ENCODE results near the gene PLD6. TPM values are rescaled to one million over a fixed set of nuclear protein-coding genes. Genes with fewer than 3 reads are reported as not detected.

PLD6 gene
- total and polyA plus RNA-seq, 10 of the 15 experiments (the other 5 are each of a cell fraction or from before 2014, with no cell fraction given) = 4.7 to 21.4 (median 12.0) TPM

DNA sequence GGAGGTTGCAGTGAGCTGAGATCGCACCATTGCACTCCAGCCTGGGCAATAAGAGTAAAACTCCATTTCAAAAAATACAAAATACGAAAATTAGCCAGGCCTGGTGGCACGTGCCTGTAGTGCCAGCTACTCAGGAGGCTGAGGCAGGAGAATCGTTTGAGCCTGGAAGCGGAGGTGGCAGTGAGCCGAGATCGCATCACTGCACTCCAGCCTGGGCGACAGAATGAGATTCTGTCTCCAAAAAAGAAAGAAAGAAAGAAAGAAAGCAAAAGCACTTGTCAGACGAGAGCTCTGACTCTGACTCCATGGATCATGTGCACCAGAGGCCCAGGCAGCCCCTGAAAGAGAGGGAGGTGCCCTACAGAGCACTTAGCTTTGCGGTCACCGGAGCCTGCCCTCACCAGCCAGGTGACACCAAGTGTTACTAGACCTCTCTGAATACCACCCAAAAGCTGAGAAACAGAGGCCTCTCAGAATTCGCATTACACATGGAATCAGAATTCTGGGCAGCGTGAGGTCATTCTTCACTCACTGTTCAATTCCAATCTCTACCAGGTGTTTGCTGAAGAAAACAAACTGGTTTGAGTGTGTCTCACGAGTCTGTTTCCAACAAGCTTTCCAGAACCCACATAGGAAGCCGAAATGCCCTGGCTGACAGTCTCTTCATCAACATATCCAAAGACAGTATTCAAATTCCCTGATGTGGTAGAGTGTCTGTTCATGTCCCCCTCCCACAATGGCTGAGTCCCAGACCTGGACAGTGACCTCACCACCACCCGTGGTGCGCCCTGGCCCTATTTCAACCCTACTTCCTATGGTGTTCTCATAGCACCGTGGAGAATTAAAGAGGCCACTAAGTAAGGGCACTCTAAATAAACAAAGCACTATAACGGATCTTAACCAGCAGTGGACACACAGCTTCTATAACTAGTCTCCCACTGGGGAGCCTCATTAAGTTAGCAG, 29.4 kb upstream of the PLD6 start:
- 72% methylated on average over 19 of the region's 19 CpGs for WGBS (ENCODE audit: insufficient coverage, insufficient replicate concordance, low lambda C conversion rate, missing lambda C conversion rate)
- SMC1A ChIA-PET (ENCODE audit: uncharacterized antibody, unreplicated experiment) = interaction anchor here (1.2 to 1.4 kb wide), 2 partner anchors 9 to 77 kb away, joined by 4 to 5 read pairs; no protein-coding TSS in a partner anchor
- Histone ChIP-seq H3K27me3 (replicated peaks in 1 of 2; ENCODE audit: control insufficient read depth in 2 of 2, insufficient read depth in 2 of 2, low read length in 1 of 2) (no peaks in the 10 kb centered on the region), H3K4me1 (ENCODE audit: control insufficient read depth, insufficient read depth, low read length) (peaks cover 6% of the 10 kb centered on the region), H4K20me1 (ENCODE audit: control insufficient read depth, insufficient read depth) (no peaks in the 10 kb centered on the region), H3K4me2 (ENCODE audit: control insufficient read depth, insufficient read depth) (peak overlapping the region; percentile 84), H3K79me2 (ENCODE audit: control insufficient read depth, insufficient read depth, low read length) (peaks cover 20% of the 10 kb centered on the region), H2AFZ (ENCODE audit: control insufficient read depth, low read depth, low read length) (no peak overlapping the region), H3K9me3 (replicated peaks; ENCODE audit: control insufficient read depth, insufficient read depth, low read length) (no peaks in the 10 kb centered on the region), H3K4me3 (peak overlapping the region; percentile 97), H3K9ac (ENCODE audit: control insufficient read depth, insufficient read depth, low read length) (peak overlapping the region; percentile 99), H3K36me3 (ENCODE audit: control insufficient read depth in 2 of 2, insufficient read depth in 2 of 2, low read length in 1 of 2) (peaks cover 3 to 5% of the 10 kb centered on the region in 2 experiments; a peak in 3 of 4 replicates), H3K27ac (ENCODE audit: control insufficient read depth, insufficient read depth) (no peak overlapping the region)
- POLR2A ChIA-PET = interaction anchor here (0.6 to 1.6 kb wide), 5 partner anchors 8 to 97 kb away, joined by 3 to 4 read pairs (median 3); no protein-coding TSS in a partner anchor
- RAD21 ChIA-PET (ENCODE audit: unreplicated experiment) = interaction anchor here (1.1 to 1.4 kb wide), 3 partner anchors 53 to 93 kb away, joined by 3 to 4 read pairs (median 3); no protein-coding TSS in a partner anchor
- DNase-seq (ENCODE audit: low read depth, low spot score) (no peak), FAIRE-seq (no peak), ATAC-seq (no peak)
- CTCF ChIA-PET = interaction anchor here (0.8 to 1.6 kb wide), 6 partner anchors 11 to 115 kb away, joined by 3 to 4 read pairs (median 3); no protein-coding TSS in a partner anchor
- intact Hi-C loops (cut with micrococcal nuclease; ENCODE audit: unreplicated experiment) (loop anchor here (10.0 kb wide), 1 partner anchor 231 kb away; no protein-coding TSS in a partner anchor), in situ Hi-C loops (cut with MboI) (no loop called here)
- TF ChIP-seq, protein P1, sequence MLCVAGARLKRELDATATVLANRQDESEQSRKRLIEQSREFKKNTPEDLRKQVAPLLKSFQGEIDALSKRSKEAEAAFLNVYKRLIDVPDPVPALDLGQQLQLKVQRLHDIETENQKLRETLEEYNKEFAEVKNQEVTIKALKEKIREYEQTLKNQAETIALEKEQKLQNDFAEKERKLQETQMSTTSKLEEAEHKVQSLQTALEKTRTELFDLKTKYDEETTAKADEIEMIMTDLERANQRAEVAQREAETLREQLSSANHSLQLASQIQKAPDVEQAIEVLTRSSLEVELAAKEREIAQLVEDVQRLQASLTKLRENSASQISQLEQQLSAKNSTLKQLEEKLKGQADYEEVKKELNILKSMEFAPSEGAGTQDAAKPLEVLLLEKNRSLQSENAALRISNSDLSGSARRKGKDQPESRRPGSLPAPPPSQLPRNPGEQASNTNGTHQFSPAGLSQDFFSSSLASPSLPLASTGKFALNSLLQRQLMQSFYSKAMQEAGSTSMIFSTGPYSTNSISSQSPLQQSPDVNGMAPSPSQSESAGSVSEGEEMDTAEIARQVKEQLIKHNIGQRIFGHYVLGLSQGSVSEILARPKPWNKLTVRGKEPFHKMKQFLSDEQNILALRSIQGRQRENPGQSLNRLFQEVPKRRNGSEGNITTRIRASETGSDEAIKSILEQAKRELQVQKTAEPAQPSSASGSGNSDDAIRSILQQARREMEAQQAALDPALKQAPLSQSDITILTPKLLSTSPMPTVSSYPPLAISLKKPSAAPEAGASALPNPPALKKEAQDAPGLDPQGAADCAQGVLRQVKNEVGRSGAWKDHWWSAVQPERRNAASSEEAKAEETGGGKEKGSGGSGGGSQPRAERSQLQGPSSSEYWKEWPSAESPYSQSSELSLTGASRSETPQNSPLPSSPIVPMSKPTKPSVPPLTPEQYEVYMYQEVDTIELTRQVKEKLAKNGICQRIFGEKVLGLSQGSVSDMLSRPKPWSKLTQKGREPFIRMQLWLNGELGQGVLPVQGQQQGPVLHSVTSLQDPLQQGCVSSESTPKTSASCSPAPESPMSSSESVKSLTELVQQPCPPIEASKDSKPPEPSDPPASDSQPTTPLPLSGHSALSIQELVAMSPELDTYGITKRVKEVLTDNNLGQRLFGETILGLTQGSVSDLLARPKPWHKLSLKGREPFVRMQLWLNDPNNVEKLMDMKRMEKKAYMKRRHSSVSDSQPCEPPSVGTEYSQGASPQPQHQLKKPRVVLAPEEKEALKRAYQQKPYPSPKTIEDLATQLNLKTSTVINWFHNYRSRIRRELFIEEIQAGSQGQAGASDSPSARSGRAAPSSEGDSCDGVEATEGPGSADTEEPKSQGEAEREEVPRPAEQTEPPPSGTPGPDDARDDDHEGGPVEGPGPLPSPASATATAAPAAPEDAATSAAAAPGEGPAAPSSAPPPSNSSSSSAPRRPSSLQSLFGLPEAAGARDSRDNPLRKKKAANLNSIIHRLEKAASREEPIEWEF (IDR thresholded peaks at IDR 0.05; ENCODE audit: insufficient replicate concordance, low read depth, low read length) = no peak
- TF ChIP-seq, protein P2, sequence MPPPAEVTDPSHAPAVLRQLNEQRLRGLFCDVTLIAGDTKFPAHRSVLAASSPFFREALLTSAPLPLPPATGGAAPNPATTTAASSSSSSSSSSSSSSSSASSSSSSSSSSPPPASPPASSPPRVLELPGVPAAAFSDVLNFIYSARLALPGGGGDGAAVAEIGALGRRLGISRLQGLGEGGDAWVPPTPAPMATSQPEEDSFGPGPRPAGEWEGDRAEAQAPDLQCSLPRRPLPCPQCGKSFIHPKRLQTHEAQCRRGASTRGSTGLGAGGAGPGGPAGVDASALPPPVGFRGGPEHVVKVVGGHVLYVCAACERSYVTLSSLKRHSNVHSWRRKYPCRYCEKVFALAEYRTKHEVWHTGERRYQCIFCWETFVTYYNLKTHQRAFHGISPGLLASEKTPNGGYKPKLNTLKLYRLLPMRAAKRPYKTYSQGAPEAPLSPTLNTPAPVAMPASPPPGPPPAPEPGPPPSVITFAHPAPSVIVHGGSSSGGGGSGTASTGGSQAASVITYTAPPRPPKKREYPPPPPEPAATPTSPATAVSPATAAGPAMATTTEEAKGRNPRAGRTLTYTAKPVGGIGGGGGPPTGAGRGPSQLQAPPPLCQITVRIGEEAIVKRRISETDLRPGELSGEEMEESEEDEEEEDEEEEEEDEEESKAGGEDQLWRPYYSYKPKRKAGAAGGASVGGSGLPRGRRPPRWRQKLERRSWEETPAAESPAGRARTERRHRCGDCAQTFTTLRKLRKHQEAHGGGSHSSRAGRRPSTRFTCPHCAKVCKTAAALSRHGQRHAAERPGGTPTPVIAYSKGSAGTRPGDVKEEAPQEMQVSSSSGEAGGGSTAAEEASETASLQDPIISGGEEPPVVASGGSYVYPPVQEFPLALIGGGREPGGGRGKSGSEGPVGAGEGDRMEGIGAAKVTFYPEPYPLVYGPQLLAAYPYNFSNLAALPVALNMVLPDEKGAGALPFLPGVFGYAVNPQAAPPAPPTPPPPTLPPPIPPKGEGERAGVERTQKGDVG (CRISPR knock-in tag; IDR thresholded peaks at IDR 0.05) = no peak
- TF ChIP-seq, protein P3, sequence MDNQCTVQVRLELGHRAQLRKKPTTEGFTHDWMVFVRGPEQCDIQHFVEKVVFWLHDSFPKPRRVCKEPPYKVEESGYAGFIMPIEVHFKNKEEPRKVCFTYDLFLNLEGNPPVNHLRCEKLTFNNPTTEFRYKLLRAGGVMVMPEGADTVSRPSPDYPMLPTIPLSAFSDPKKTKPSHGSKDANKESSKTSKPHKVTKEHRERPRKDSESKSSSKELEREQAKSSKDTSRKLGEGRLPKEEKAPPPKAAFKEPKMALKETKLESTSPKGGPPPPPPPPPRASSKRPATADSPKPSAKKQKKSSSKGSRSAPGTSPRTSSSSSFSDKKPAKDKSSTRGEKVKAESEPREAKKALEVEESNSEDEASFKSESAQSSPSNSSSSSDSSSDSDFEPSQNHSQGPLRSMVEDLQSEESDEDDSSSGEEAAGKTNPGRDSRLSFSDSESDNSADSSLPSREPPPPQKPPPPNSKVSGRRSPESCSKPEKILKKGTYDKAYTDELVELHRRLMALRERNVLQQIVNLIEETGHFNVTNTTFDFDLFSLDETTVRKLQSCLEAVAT (IDR thresholded peaks at IDR 0.05) = peak; percentile 58; the same call in 1 of the 2 replicates
- BruUV-seq (replicated peaks) = no TSS peak

Measured in GM12878 (cell line).